ENCODE results near the gene CSF2RB. TPM values are rescaled to one million over a fixed set of nuclear protein-coding genes. Genes with fewer than 3 reads are reported as not detected.

Gene CSF2RB
- polyA plus RNA-seq, 2 of the 4 experiments (the other 2 are of a cell fraction): not detected

DNA sequence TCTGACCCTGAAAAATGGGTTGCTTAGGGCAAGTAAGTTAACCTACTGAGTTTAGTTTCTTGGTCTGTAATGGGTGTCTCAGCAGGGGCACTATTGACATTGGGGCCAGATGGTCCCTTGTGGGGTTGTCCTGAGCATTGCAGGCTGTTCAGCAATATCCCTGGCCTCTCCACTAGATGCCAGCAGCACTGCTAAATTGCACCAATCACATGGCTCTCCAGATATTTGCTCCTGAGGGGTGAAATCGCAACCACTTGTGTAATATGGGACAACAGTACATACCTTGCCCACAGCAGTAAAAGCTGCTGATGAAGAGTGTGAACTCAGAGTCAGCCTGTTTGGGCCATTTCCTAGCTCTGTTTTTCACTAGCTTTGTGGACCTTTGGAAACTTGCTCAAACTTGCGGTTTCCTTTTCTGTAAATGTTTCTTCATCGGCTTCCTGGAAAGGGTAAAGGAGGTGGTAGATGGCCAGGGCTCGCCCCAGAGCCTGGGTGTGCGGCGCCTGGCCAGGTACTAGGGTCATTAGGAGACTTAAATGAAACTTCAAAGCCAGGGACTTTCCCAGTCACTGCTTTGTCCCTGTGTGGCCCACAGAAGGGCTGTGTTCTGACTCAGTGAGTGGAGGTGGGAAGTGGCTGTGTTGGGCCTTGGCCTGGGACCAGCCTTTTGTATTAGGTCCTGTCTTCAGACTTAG, 39.7 kb upstream of the CSF2RB start:
- Histone ChIP-seq H3K27ac (peak overlapping the region; percentile 17 to 56; a peak in 4 of 6 replicates), H3K4me3 (no peak overlapping the region), H3K9me3 (no peaks in the 10 kb centered on the region), H3K4me1 (peaks cover 4% of the 10 kb centered on the region; the same call in 1 of the 3 replicates), H3K4me2 (peak overlapping the region; percentile 39; the same call in 1 of the 3 replicates)
- DNase-seq (ENCODE audit: low read depth in 1 of 2, low spot score in 1 of 2) (peak; percentile 67 to 69), FAIRE-seq (no peak), ATAC-seq (peak; percentile 88 to 94)
- POLR2A ChIA-PET: interaction anchor here (0.9 kb wide), 1 partner anchor 145 kb away, joined by 3 read pairs; the partner anchor contains the start of gene TST
- TF ChIP-seq HOXA7 (CRISPR knock-in tag; IDR thresholded peaks at IDR 0.05) (no peak), HDAC2 (IDR thresholded peaks at IDR 0.05) (no peak), RAD21 (conservative IDR thresholded peaks at IDR 0.05 in 1 of 2, IDR thresholded peaks at IDR 0.05 in 1 of 2) (peak; percentile 26 to 51; a peak in 2 of 5 replicates), RFX5 (IDR thresholded peaks at IDR 0.05) (no peak), ESRRA (IDR thresholded peaks at IDR 0.05; ENCODE audit: borderline replicate concordance, low read length) (no peak), HOXB5 (CRISPR knock-in tag; IDR thresholded peaks at IDR 0.05) (no peak), KDM1A (IDR thresholded peaks at IDR 0.05; ENCODE audit: low read depth) (no peak), SMC3 (IDR thresholded peaks at IDR 0.05) (0 out of 3 replicates have a peak, but pooled peaks have one; percentile 29), ZC3H11A (IDR thresholded peaks at IDR 0.05) (no peak)
- TF ChIP-seq, protein P1, sequence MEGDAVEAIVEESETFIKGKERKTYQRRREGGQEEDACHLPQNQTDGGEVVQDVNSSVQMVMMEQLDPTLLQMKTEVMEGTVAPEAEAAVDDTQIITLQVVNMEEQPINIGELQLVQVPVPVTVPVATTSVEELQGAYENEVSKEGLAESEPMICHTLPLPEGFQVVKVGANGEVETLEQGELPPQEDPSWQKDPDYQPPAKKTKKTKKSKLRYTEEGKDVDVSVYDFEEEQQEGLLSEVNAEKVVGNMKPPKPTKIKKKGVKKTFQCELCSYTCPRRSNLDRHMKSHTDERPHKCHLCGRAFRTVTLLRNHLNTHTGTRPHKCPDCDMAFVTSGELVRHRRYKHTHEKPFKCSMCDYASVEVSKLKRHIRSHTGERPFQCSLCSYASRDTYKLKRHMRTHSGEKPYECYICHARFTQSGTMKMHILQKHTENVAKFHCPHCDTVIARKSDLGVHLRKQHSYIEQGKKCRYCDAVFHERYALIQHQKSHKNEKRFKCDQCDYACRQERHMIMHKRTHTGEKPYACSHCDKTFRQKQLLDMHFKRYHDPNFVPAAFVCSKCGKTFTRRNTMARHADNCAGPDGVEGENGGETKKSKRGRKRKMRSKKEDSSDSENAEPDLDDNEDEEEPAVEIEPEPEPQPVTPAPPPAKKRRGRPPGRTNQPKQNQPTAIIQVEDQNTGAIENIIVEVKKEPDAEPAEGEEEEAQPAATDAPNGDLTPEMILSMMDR (IDR thresholded peaks at IDR 0.05): peak; percentile 37
- 60% methylated on average over 6 of the region's 6 CpGs for WGBS (ENCODE audit: missing lambda C conversion rate)
- CTCF ChIA-PET: interaction anchor here (1.3 to 1.8 kb wide), 5 partner anchors 17 to 169 kb away, joined by 3 to 8 read pairs (median 5); no protein-coding TSS in a partner anchor

DNA sequence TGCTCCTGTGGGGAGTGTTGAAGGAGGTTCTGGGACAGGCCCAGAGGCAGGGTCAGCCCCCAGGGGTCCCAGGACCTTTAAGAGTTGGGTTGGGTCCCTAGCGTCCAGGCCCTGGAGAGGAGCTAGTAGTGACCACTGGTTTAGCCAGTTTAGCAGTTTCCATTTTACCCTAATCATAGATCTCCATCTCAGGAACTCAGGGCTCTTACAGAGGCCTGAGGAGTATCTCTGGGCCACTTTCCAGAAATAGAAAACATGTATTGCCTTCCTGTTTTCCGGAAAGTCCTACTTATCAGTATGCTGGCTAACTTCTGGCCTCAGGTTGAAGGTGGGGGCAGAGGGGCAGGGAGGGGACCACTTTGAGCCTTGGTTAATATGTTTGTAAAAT, 39.1 kb upstream of the CSF2RB start:
- no peak for ATAC-seq
- POLR2A ChIA-PET: interaction anchor here (0.9 kb wide), 1 partner anchor 145 kb away, joined by 3 read pairs; the partner anchor contains the start of gene TST
- FAIRE-seq: no peak
- TF ChIP-seq CHD4 (IDR thresholded peaks at IDR 0.05; ENCODE audit: borderline replicate concordance) (no peak), POLR2A (IDR thresholded peaks at IDR 0.05; ENCODE audit: low read length) (no peak), CBX8 (IDR thresholded peaks at IDR 0.05) (no peak), HOXB13 (CRISPR knock-in tag; IDR thresholded peaks at IDR 0.05; ENCODE audit: low read depth) (no peak), SMC3 (IDR thresholded peaks at IDR 0.05) (no peak), RNF2 (IDR thresholded peaks at IDR 0.05; ENCODE audit: borderline replicate concordance, low read depth) (no peak), TFCP2L1 (CRISPR knock-in tag; IDR thresholded peaks at IDR 0.05) (no peak), RFX5 (IDR thresholded peaks at IDR 0.05) (no peak), ZC3H11A (IDR thresholded peaks at IDR 0.05) (no peak), NR3C1 (IDR thresholded peaks at IDR 0.05) (no peak), MYC (IDR thresholded peaks at IDR 0.05; ENCODE audit: borderline replicate concordance, low read length) (no peak), JUNB (IDR thresholded peaks at IDR 0.05) (no peak), RCOR1 (IDR thresholded peaks at IDR 0.05; ENCODE audit: low read depth, low read length) (no peak), KDM1A (IDR thresholded peaks at IDR 0.05; ENCODE audit: low read depth) (no peak), RAD21 (conservative IDR thresholded peaks at IDR 0.05 in 1 of 2, IDR thresholded peaks at IDR 0.05 in 1 of 2) (no peak), EHF (CRISPR knock-in tag; IDR thresholded peaks at IDR 0.05) (no peak), GATA3 (IDR thresholded peaks at IDR 0.05; ENCODE audit: borderline replicate concordance) (no peak), MAZ (IDR thresholded peaks at IDR 0.05; ENCODE audit: borderline replicate concordance, low read depth, low read length) (no peak)
- TF ChIP-seq, protein P2, sequence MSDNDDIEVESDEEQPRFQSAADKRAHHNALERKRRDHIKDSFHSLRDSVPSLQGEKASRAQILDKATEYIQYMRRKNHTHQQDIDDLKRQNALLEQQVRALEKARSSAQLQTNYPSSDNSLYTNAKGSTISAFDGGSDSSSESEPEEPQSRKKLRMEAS (IDR thresholded peaks at IDR 0.05): no peak
- no peak for DNase-seq (ENCODE audit: low read depth in 1 of 2, low spot score in 1 of 2)
- Histone ChIP-seq H3K4me2 (no peak overlapping the region), H3K4me1 (peaks cover 4% of the 10 kb centered on the region; the same call in 1 of the 3 replicates), H3K9me3 (no peaks in the 10 kb centered on the region), H3K27ac (peak overlapping the region; percentile 17 to 56; a peak in 3 of 6 replicates), H3K4me3 (no peak overlapping the region)
- CTCF ChIA-PET: interaction anchor here (1.3 to 1.8 kb wide), 5 partner anchors 18 to 169 kb away, joined by 3 to 8 read pairs (median 5); no protein-coding TSS in a partner anchor
- 80% methylated on average over 1 of the region's 2 CpGs for WGBS (ENCODE audit: missing lambda C conversion rate)
